Stomach (tissue), 4 donors: ENCODE data around the gene PINK1.

Experiments used
- EP300 ChIP-seq: sonication (generic); formaldehyde crosslinking; IDR thresholded peaks from one replicate; pipeline ENCODE4 v1.6.1; 2017; ENCODE audit warnings: antibody characterized with exemption
- POLR2A ChIP-seq, 4 donors: fragments of 450-650 bp; IDR thresholded peaks; one replicate each; pipeline ENCODE4 v1.6.1; 2016; ENCODE audit warnings: antibody characterized with exemption in 4 of 4, control low read depth in 2 of 4, mild to moderate bottlenecking in 1 of 4, moderate library complexity in 1 of 4
- POLR2AphosphoS5 ChIP-seq, 3 donors: sonication (generic); formaldehyde crosslinking; IDR thresholded peaks; one replicate each; pipeline ENCODE4 v1.6.1; 2016; ENCODE audit warnings: antibody characterized with exemption in 3 of 3
- TF ChIP-seq, protein P1 (sequence below), 7 experiments: fragments of 450-650 bp in 4 of 7; fragments of 200-600 bp in 3 of 7; sonication (generic) in 3 of 7; IDR thresholded peaks; one replicate each; pipeline ENCODE4 v1.5.1; 2016 to 2019; ENCODE audit warnings: antibody characterized with exemption in 7 of 7, control low read depth in 2 of 7, mild to moderate bottlenecking in 1 of 7

DNA sequence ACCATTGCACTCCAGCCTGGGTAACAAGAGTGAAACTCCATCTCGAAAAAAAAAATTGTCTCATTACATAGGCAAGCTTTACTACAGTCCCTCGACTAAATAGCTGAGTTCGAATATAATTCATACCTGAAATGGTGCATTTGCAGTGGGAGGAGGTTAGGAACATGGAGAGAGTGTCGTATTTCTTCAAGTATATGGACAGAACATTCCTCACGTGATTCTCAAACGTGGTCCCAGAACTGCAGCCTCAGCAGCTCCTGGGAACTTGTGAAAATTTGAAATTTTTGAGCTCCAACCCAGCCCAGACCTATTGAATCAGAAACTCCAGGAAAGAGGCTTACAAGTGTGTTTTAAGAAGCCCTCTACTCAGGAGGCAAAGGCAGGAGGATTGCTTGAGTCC, 37.2 kb upstream of the PINK1 start:
- TF ChIP-seq, protein P1, sequence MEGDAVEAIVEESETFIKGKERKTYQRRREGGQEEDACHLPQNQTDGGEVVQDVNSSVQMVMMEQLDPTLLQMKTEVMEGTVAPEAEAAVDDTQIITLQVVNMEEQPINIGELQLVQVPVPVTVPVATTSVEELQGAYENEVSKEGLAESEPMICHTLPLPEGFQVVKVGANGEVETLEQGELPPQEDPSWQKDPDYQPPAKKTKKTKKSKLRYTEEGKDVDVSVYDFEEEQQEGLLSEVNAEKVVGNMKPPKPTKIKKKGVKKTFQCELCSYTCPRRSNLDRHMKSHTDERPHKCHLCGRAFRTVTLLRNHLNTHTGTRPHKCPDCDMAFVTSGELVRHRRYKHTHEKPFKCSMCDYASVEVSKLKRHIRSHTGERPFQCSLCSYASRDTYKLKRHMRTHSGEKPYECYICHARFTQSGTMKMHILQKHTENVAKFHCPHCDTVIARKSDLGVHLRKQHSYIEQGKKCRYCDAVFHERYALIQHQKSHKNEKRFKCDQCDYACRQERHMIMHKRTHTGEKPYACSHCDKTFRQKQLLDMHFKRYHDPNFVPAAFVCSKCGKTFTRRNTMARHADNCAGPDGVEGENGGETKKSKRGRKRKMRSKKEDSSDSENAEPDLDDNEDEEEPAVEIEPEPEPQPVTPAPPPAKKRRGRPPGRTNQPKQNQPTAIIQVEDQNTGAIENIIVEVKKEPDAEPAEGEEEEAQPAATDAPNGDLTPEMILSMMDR (IDR thresholded peaks at IDR 0.05), result no peak
- TF ChIP-seq POLR2AphosphoS5 (IDR thresholded peaks at IDR 0.05) (no peak), EP300 (no peak), POLR2A (IDR thresholded peaks at IDR 0.05) (no peak)
